A549 (cell line): ENCODE data around the gene COMMD6. TPM values are rescaled to one million over a fixed set of nuclear protein-coding genes. Genes with fewer than 3 reads are reported as not detected.
A peak's percentile ranks its signal among the peaks of the same experiment; 100 is the strongest.

ENCODE experiments used
- ATAC-seq, 2 experiments: fragments of 200-7000 bp in 1 of 2; fragments of >200 bp in 1 of 2; cut with Nextera tagmentation in 1 of 2; cut with Tn5 transposase in 1 of 2; 3 replicates each; pipeline versions ENCODE4 v1.8.0 to v1.9.1; 2018 to 2020; ENCODE audit warnings: mild to moderate bottlenecking in 1 of 2, moderate library complexity in 1 of 2
- CTCF ChIA-PET: fragments of 300-600 bp; sonication (Branson Sonifier 250); formaldehyde crosslinking; extraction: SDS; loops from one replicate; lab custom pipeline; 2021; ENCODE audit warnings: antibody characterized with exemption, inconsistent platforms; lab: Yijun Ruan, JAX
- POLR2A ChIA-PET: fragments of 350-600 bp; formaldehyde crosslinking; extraction: SDS; loops from one replicate; lab custom pipeline; 2021; ENCODE audit warnings: antibody characterized with exemption, inconsistent platforms; lab: Yijun Ruan, JAX
- DNase-seq, 2 experiments: peaks; one replicate each; pipeline versions ENCODE4 v3.0.0 to v3.0.0-alpha.2; 2011 to 2016; ENCODE audit warnings: low read depth in 1 of 2, low spot score in 1 of 2
- FAIRE-seq: peaks from 2 replicates; lab custom pipeline; 2011; peaks lifted over from hg19 to GRCh38; lab: Jason Lieb, UNC
- H3K27ac ChIP-seq, 2 experiments: fragments of >200 bp; sonication (Bioruptor Twin); formaldehyde crosslinking; 3 replicates each; pipeline ENCODE4 v1.5.1; 2016 to 2017
- H3K4me1 ChIP-seq: fragments of >200 bp; sonication (Bioruptor Twin); formaldehyde crosslinking; 3 replicates; pipeline ENCODE4 v1.6.1; 2016
- H3K4me2 ChIP-seq: fragments of >200 bp; sonication (Bioruptor Twin); formaldehyde crosslinking; 3 replicates; pipeline ENCODE4 v1.6.1; 2016
- H3K4me3 ChIP-seq: fragments of >200 bp; sonication (Bioruptor Twin); formaldehyde crosslinking; 3 replicates; pipeline ENCODE4 v1.5.1; 2016
- H3K9me3 ChIP-seq: fragments of >200 bp; sonication (Bioruptor Twin); formaldehyde crosslinking; 3 replicates; pipeline ENCODE4 v1.6.1; 2016
- CBX8 ChIP-seq: fragments of 200-600 bp; sonication (generic); IDR thresholded peaks from 2 replicates; pipeline ENCODE4 v1.6.1; 2016
- FOSL2 ChIP-seq, 2 experiments: fragments of 450-650 bp in 1 of 2; fragments of >200 bp in 1 of 2; sonication (Bioruptor Twin) in 1 of 2; formaldehyde crosslinking; IDR thresholded peaks; 2 replicates each; pipeline versions ENCODE4 v1.5.0 to v1.6.1; 2016 to 2020; ENCODE audit warnings: mild to moderate bottlenecking in 1 of 2, moderate library complexity in 1 of 2
- GATA3 ChIP-seq: IDR thresholded peaks from 2 replicates; pipeline ENCODE4 v1.6.1; 2012; ENCODE audit warnings: borderline replicate concordance
- JUNB ChIP-seq: fragments of >200 bp; sonication (Bioruptor Twin); formaldehyde crosslinking; IDR thresholded peaks from 2 replicates; pipeline ENCODE4 v1.6.1; 2016
- KDM5A ChIP-seq: fragments of 200-600 bp; sonication (generic); IDR thresholded peaks from 2 replicates; pipeline ENCODE4 v1.6.1; 2016; ENCODE audit warnings: antibody characterized with exemption, mild to moderate bottlenecking
- MAFK ChIP-seq: fragments of 450-650 bp; IDR thresholded peaks from 2 replicates; pipeline ENCODE4 v1.6.1; 2014; ENCODE audit not compliant: partially characterized antibody
- NFE2L2 ChIP-seq: fragments of 150-350 bp; conservative IDR thresholded peaks from 2 replicates; pipeline ENCODE4 v1.6.1; 2014; ENCODE audit warnings: low read length
- PHF8 ChIP-seq: fragments of 200-600 bp; sonication (generic); IDR thresholded peaks from 2 replicates; pipeline ENCODE4 v1.6.1; 2016; ENCODE audit warnings: low read depth, mild to moderate bottlenecking, antibody characterized with exemption, moderate library complexity, borderline replicate concordance
- POLR2A ChIP-seq: IDR thresholded peaks from 2 replicates; pipeline ENCODE4 v1.6.1; 2012; ENCODE audit warnings: mild to moderate bottlenecking, low read length
- RAD21 ChIP-seq, 2 experiments: fragments of >200 bp in 1 of 2; sonication (Bioruptor Twin) in 1 of 2; formaldehyde crosslinking in 1 of 2; IDR thresholded peaks in 1 of 2; conservative IDR thresholded peaks in 1 of 2; 2 replicates in 1 of 2; 3 replicates in 1 of 2; pipeline ENCODE4 v1.6.1; 2012 to 2018; ENCODE audit warnings: inconsistent platforms in 1 of 2
- TFCP2L1 ChIP-seq: fragments of 250-450 bp; sonication (Bioruptor Pico); IDR thresholded peaks from 2 replicates; pipeline ENCODE4 v1.5.0; 2021; ENCODE audit warnings: mild to moderate bottlenecking
- ZNF302 ChIP-seq: fragments of 250-450 bp; sonication (Bioruptor Pico); IDR thresholded peaks from 2 replicates; pipeline ENCODE4 v1.9.0; 2021; ENCODE audit warnings: inconsistent platforms, mild to moderate bottlenecking, moderate library complexity
- WGBS: methylation state at CpG from one replicate; pipeline ENCODE4 v1.1.6; 2017; ENCODE audit errors: missing lambda C conversion rate; 5-methylcytosine and 5-hydroxymethylcytosine counted together
- polyA plus RNA-seq, 4 experiments: library from polyadenylated mRNA; depleted of rRNA in 3 of 4; stranded (reverse); fragments of >200 nt; fragmentation: RNase III in 1 of 4; extraction: RNeasy Plus Mini Kit Qiagen cat#74134 plus additional on column Dnase treatment in 1 of 4; gene quantifications; 2 replicates in 3 of 4; 3 replicates in 1 of 4; pipeline ENCODE4 v1.2.3, GENCODE V29; 2011 to 2017
- TF ChIP-seq, protein P1 (sequence below): fragments of 200-600 bp; sonication (generic); IDR thresholded peaks from 2 replicates; pipeline ENCODE4 v1.6.1; 2016; ENCODE audit warnings: antibody characterized with exemption, mild to moderate bottlenecking, moderate library complexity
- TF ChIP-seq, protein P2 (sequence below): IDR thresholded peaks from 2 replicates; pipeline ENCODE4 v1.6.1; 2012
- TF ChIP-seq, protein P3 (sequence below): fragments of >200 bp; sonication (Bioruptor Twin); formaldehyde crosslinking; IDR thresholded peaks from 2 replicates; pipeline ENCODE4 v1.6.1; 2016

Gene COMMD6
- polyA plus RNA-seq, 2 of the 4 experiments (the other 2 are of a cell fraction) = 225 to 227 TPM

DNA sequence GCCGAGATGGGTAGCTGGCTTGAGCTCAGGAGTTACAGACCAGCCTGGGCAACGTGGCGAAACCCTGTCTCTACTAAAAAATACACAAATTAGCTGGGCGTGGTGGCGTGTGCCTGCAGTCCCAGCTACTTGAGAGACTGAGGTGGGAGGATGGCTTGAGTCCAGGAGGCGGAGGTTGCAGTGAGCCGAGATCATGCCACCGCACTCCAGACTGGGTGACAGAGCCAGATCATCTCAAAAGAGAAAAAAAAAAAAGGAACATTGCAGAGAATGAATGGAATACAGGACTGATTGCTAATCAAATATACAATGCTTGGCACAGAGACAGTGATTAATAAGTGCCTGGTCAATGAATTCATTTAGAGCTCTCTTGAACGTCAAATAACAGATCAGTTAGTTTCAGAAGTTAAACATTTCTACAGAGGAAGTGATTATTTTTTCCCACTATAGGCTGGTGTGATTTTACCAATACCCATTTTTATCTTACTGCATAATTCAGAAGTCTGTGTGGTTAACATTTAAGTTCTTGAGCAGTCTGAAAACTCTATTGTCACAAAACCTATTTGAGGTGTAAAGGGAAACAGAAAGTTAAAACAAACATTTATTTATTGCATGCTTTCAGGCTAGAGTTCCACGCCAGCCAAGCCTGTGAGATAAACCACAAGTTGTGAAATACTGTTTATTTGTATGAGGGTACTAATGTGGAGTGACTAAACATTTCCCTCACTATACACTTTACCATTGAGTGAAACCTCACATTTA, 48.0 kb downstream of the COMMD6 start (continued):
- TF ChIP-seq, protein P1, sequence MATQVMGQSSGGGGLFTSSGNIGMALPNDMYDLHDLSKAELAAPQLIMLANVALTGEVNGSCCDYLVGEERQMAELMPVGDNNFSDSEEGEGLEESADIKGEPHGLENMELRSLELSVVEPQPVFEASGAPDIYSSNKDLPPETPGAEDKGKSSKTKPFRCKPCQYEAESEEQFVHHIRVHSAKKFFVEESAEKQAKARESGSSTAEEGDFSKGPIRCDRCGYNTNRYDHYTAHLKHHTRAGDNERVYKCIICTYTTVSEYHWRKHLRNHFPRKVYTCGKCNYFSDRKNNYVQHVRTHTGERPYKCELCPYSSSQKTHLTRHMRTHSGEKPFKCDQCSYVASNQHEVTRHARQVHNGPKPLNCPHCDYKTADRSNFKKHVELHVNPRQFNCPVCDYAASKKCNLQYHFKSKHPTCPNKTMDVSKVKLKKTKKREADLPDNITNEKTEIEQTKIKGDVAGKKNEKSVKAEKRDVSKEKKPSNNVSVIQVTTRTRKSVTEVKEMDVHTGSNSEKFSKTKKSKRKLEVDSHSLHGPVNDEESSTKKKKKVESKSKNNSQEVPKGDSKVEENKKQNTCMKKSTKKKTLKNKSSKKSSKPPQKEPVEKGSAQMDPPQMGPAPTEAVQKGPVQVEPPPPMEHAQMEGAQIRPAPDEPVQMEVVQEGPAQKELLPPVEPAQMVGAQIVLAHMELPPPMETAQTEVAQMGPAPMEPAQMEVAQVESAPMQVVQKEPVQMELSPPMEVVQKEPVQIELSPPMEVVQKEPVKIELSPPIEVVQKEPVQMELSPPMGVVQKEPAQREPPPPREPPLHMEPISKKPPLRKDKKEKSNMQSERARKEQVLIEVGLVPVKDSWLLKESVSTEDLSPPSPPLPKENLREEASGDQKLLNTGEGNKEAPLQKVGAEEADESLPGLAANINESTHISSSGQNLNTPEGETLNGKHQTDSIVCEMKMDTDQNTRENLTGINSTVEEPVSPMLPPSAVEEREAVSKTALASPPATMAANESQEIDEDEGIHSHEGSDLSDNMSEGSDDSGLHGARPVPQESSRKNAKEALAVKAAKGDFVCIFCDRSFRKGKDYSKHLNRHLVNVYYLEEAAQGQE = no peak
- TF ChIP-seq RAD21 (conservative IDR thresholded peaks at IDR 0.05 in 1 of 2, IDR thresholded peaks at IDR 0.05 in 1 of 2) (no peak), CBX8 (no peak)

DNA sequence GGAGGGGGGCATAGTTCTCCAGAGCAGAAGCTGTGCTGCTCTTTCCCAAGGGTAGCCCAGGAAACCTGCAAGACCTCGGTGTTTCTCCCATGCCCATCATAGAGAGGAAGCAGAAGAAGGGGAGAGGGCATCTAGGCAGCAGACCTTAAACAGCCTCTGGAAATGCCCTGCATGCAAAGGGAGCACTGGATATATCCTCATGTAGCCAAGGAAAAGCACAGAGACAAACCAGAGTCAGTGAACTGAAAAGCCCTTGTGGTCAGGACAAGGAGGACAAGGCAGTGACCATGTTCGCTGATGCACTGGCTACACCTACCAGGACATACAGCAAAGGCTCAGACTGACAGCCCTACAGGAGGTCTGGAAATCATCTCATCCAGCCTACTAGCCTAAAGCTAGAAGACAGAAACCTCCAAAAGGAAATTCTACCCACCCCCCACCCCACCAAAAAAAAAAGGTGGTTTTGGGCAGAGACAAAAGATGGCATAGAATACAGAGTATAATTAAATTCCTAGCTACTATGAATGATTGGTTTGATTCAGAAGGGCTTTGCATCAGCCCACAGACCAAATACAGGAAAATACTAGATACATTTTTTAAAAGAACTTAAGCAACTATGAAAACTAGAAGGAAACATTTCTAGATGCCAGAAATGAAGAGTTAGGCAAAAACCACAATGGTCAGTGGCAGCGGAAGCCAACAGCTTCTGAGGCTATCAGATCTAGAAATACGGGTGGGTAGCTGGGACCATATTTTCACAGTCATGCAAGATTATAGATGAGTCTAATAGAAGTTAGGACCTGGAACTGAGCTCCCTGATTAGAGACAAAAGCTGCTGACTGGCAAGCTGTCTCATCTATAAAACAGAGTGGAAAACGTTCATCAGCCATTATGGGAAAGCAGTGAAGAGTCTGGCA, 51.2 kb downstream of the COMMD6 start:
- Histone ChIP-seq H3K4me1 (peaks cover 42% of the 10 kb centered on the region), H3K4me3 (no peak overlapping the region), H3K9me3 (no peaks in the 10 kb centered on the region), H3K27ac (peak overlapping the region; percentile 82 to 89), H3K4me2 (peak overlapping the region; percentile 65)
- TF ChIP-seq JUNB = no peak
- TF ChIP-seq ZNF302 = no peak
- no peak for TF ChIP-seq MAFK
- TF ChIP-seq, protein P1 = no peak
- no peak for TF ChIP-seq PHF8
- no peak for TF ChIP-seq KDM5A
- CTCF ChIA-PET = interaction anchor here (6.7 kb wide), 1 partner anchor 113 kb away, joined by 47 read pairs; no protein-coding TSS in a partner anchor
- peak; percentile 11 to 41 for DNase-seq
- FAIRE-seq = no peak
- POLR2A ChIA-PET = interaction anchor here (1.4 kb wide), 1 partner anchor 51 kb away, joined by 3 read pairs; the partner anchor contains the start of gene COMMD6
- WGBS = 52% methylated on average over 5 of the region's 5 CpGs
- ATAC-seq = peak in 1 of 2 experiments; percentile 7; a peak in 1 of 6 replicates

DNA sequence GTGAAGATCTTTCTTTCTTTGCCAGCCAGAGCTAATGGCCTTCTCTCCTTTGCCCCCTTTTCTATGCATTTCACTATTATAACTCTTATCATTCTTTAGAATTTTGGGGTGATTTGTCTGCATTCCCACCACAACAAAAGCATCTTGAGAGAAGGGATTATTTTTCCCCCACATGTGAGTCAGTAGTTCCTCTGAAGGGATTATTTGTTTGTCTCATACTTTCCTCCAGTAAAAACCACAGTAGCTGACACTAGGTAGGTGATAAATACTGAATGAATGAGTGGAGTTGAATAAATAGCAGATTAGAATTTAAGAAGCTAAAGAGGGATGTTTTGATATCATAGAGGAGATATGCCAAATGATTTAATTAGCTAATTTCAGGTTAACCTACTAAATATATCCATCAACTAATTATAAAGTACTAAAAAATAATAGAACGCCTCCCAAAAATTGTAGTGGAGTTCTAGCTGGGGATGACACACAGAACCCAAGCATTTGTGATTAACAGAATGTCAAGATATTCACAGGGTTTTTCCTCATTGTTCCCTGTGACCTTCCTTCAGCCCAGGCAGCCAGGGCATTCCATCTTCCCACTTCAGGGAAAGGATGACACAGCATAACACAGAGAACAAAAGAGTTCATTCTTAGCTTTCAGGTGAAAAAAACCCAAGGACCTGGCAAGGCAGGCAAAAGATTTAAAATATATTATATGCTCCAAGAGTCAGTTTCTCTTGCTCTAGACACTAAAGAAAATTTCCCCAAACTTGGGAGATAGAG, 52.2 kb downstream of the COMMD6 start:
- Histone ChIP-seq H3K4me3 (no peak overlapping the region), H3K4me2 (peak overlapping the region; percentile 65), H3K4me1 (peaks cover 40% of the 10 kb centered on the region), H3K9me3 (no peaks in the 10 kb centered on the region), H3K27ac (peak overlapping the region; percentile 82 to 89)
- whole genome bisulfite sequencing = 16% methylated on average over 1 of the region's 1 CpG
- FAIRE-seq (no peak), DNase-seq (peak; percentile 3 to 63), ATAC-seq (no peak; a peak in 1 of 6 replicates)
- ChIA-PET POLR2A (interaction anchor here (0.9 to 1.4 kb wide), 2 partner anchors 51 to 52 kb away, joined by 3 read pairs; partner anchors contain the start of gene COMMD6), CTCF (interaction anchor here (0.8 to 6.7 kb wide), 2 partner anchors 18 to 112 kb away, joined by 3 to 47 read pairs; no protein-coding TSS in a partner anchor)
- TF ChIP-seq, protein P2, sequence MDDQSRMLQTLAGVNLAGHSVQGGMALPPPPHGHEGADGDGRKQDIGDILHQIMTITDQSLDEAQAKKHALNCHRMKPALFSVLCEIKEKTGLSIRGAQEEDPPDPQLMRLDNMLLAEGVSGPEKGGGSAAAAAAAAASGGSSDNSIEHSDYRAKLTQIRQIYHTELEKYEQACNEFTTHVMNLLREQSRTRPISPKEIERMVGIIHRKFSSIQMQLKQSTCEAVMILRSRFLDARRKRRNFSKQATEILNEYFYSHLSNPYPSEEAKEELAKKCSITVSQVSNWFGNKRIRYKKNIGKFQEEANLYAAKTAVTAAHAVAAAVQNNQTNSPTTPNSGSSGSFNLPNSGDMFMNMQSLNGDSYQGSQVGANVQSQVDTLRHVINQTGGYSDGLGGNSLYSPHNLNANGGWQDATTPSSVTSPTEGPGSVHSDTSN = no peak
- TF ChIP-seq TFCP2L1 (CRISPR knock-in tag) (no peak), NFE2L2 (peak; percentile 40; the same call in 1 of the 2 replicates), FOSL2 (IDR thresholded peaks at IDR 0.05) (no peak), FOSL2 (CRISPR knock-in tag; IDR thresholded peaks at IDR 0.05) (peak; percentile 48; the same call in 1 of the 2 replicates), JUNB (no peak), MAFK (peak; percentile 90), POLR2A (no peak), GATA3 (peak; percentile 18; the same call in 1 of the 2 replicates)
- TF ChIP-seq, protein P3, sequence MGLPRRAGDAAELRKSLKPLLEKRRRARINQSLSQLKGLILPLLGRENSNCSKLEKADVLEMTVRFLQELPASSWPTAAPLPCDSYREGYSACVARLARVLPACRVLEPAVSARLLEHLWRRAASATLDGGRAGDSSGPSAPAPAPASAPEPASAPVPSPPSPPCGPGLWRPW = no peak
- TF ChIP-seq, protein P1 = no peak
